HFFc6 (cell line): ENCODE data around the gene PEX3. TPM values are rescaled to one million over a fixed set of nuclear protein-coding genes. Genes with fewer than 3 reads are reported as not detected.
A peak's percentile ranks its signal among the peaks of the same experiment; 100 is the strongest.

Experiments used
- DNase-seq: peaks from one replicate; pipeline ENCODE4 v3.0.0-alpha.2; 2018
- H3K27ac Mint-ChIP-seq: 2 replicates; pipeline ENCODE4 v1.8.0; 2020; ENCODE audit warnings: mild to moderate bottlenecking, mixed read lengths
- H3K27me3 Mint-ChIP-seq: 2 replicates; pipeline ENCODE4 v1.8.0; 2021; ENCODE audit warnings: mild to moderate bottlenecking, moderate library complexity, mixed read lengths; ENCODE audit not compliant: insufficient read depth
- H3K36me3 Mint-ChIP-seq: 2 replicates; pipeline ENCODE4 v1.8.0; 2021; ENCODE audit warnings: low read depth, mixed read lengths
- H3K4me1 Mint-ChIP-seq: 2 replicates; pipeline ENCODE4 v1.8.0; 2020; ENCODE audit warnings: low read depth, mixed read lengths
- H3K4me3 Mint-ChIP-seq: 2 replicates; pipeline ENCODE4 v1.8.0; 2020; ENCODE audit warnings: mild to moderate bottlenecking, moderate library complexity, mixed read lengths
- H3K9me3 Mint-ChIP-seq: 2 replicates; pipeline ENCODE4 v1.8.0; 2020; ENCODE audit warnings: mild to moderate bottlenecking, mixed read lengths
- total RNA-seq, 6 experiments: library from RNA; stranded (reverse); fragmentation: NEBNext Ultra II Directional; extraction: Animal tissue kit (Norgen Biotek cat#: 25700); gene quantifications; 2 replicates in 1 of 6; 3 replicates in 5 of 6; pipeline ENCODE4 v1.2.3, GENCODE V29; 2021
- TF ChIP-seq, protein P1 (sequence below): fragments of 200-600 bp; sonication (generic); IDR thresholded peaks from 2 replicates; pipeline ENCODE4 v1.5.0; 2021; ENCODE audit warnings: antibody characterized with exemption, mild to moderate bottlenecking

PEX3 gene
- total RNA-seq, 6 experiments from 2014 or later = 18.7 to 23.7 (median 20.4) TPM

- H3K9me3 Mint-ChIP-seq = no peaks in the 10 kb centered on the region
- H3K4me1 Mint-ChIP-seq = peaks cover 28% of the 10 kb centered on the region
- no peaks in the 10 kb centered on the region for H3K36me3 Mint-ChIP-seq
- TF ChIP-seq, protein P1, sequence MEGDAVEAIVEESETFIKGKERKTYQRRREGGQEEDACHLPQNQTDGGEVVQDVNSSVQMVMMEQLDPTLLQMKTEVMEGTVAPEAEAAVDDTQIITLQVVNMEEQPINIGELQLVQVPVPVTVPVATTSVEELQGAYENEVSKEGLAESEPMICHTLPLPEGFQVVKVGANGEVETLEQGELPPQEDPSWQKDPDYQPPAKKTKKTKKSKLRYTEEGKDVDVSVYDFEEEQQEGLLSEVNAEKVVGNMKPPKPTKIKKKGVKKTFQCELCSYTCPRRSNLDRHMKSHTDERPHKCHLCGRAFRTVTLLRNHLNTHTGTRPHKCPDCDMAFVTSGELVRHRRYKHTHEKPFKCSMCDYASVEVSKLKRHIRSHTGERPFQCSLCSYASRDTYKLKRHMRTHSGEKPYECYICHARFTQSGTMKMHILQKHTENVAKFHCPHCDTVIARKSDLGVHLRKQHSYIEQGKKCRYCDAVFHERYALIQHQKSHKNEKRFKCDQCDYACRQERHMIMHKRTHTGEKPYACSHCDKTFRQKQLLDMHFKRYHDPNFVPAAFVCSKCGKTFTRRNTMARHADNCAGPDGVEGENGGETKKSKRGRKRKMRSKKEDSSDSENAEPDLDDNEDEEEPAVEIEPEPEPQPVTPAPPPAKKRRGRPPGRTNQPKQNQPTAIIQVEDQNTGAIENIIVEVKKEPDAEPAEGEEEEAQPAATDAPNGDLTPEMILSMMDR = 0 out of 2 replicates have a peak, but pooled peaks have one; percentile 9
- no peak for DNase-seq
- H3K27me3 Mint-ChIP-seq = no peaks in the 10 kb centered on the region
- no peak overlapping the region for H3K4me3 Mint-ChIP-seq
- no peak overlapping the region for H3K27ac Mint-ChIP-seq
Measured at GRCh38 chr6:143485967-143486366, 35.4 kb downstream of the PEX3 start.

GRCh38 chr6:143486752-143487151, 36.1 kb downstream of the PEX3 start:
- Mint-ChIP-seq H3K4me1 (peaks cover 28% of the 10 kb centered on the region), H3K9me3 (no peaks in the 10 kb centered on the region), H3K27me3 (no peaks in the 10 kb centered on the region), H3K4me3 (no peak overlapping the region), H3K36me3 (no peaks in the 10 kb centered on the region), H3K27ac (no peak overlapping the region)
- TF ChIP-seq, protein P1 = no peak
- DNase-seq = no peak

DNA sequence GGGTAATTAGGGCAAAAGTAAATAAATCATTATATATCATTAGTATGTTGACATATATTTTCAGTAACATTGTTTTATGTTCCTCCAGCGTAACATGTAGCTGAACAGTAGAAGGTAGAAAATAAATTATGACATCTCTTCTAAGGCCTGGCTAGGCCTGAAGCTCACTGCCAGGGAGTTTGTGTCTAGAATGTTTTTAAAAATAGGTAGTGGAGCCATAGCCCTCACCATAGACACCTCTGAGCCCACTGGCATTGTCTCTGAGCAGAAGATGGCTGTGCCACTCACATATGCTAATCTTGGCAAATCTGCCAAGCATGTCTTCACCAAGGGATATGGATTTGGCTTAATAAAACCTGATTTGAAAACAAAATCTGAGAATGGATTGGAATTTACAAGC, 39.6 kb downstream of the PEX3 start:
- H3K36me3 Mint-ChIP-seq = no peaks in the 10 kb centered on the region

DNA sequence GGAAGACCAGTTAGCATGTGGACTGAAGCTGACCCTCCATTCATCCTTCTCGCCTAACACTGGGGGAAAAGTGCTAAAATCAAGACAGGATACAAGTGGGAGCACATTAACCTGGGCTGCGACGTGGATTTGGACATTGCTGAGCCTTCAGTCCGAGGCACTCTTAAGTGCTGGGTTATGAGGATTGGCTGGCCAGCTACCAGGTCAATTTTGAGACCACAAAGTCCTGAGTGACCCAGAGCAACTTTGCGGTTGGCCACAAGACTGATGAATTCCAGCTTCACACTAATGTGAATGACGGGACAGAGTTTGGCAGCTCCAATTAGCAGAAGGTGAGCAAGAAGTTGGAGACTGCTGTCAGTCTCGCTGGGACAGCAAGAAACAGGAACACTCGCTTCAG, 40.2 kb downstream of the PEX3 start:
- no peak for DNase-seq
- Mint-ChIP-seq H3K4me1 (no peaks in the 10 kb centered on the region), H3K27ac (no peak overlapping the region), H3K36me3 (no peaks in the 10 kb centered on the region), H3K27me3 (no peaks in the 10 kb centered on the region), H3K9me3 (no peaks in the 10 kb centered on the region), H3K4me3 (no peak overlapping the region)
- TF ChIP-seq, protein P1 = no peak

More for the DNA sequence above, 39.6 kb downstream of the PEX3 start:
- TF ChIP-seq, protein P1 = no peak
- H3K4me3 Mint-ChIP-seq = no peak overlapping the region
- H3K4me1 Mint-ChIP-seq = peaks cover 3% of the 10 kb centered on the region
- no peak overlapping the region for H3K27ac Mint-ChIP-seq
- DNase-seq = no peak
- no peaks in the 10 kb centered on the region for H3K27me3 Mint-ChIP-seq
- no peaks in the 10 kb centered on the region for H3K9me3 Mint-ChIP-seq

GRCh38 chr6:143496974-143497373, 46.4 kb downstream of the PEX3 start:
- no peaks in the 10 kb centered on the region; the same call in 1 of the 2 replicates for H3K27me3 Mint-ChIP-seq
- H3K27ac Mint-ChIP-seq = no peak overlapping the region
- peaks cover 32% of the 10 kb centered on the region for H3K36me3 Mint-ChIP-seq
- TF ChIP-seq, protein P1 = no peak
- no peak overlapping the region for H3K4me3 Mint-ChIP-seq
- no peaks in the 10 kb centered on the region for H3K9me3 Mint-ChIP-seq
- H3K4me1 Mint-ChIP-seq = peaks cover 11% of the 10 kb centered on the region
- no peak for DNase-seq

DNA sequence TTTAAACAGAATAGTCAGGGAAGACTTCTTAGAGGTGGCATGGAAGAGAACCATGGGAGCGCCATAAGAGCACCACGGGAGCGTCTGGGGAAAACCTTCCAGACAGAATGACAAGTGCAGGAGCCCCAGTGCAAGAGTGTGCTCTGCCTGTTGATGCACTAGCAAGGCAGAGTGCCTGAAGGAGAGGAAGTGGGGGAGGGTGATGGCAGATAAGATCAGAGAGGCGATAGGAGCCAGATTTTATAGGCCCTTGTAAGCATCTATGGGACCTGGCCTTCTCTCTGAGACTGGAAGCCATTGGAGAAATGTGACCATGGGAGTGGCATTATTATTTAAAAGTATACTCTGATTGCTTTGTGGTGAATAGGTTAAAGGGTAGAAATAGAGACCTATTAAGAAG, 47.8 kb downstream of the PEX3 start:
- TF ChIP-seq, protein P1 = no peak
- Mint-ChIP-seq H3K27ac (no peak overlapping the region), H3K36me3 (peaks cover 32% of the 10 kb centered on the region)

More for the DNA sequence above, 47.8 kb downstream of the PEX3 start:
- Mint-ChIP-seq H3K27me3 (no peaks in the 10 kb centered on the region; the same call in 1 of the 2 replicates), H3K4me1 (peaks cover 11% of the 10 kb centered on the region), H3K9me3 (no peaks in the 10 kb centered on the region), H3K4me3 (no peak overlapping the region)
- DNase-seq = no peak
